Endometrium (tissue), 2 donors: ENCODE results near the gene DESI1.
A peak's percentile ranks its signal among the peaks of the same experiment; 100 is the strongest.
"Not testable (repeated sequence)": the region's sequence is repeated elsewhere in the genome, so short reads cannot be mapped to it uniquely, and the experiment has no call there.

Source experiments
- FAIRE-seq: peaks from 2 replicates; lab custom pipeline; 2012; peaks lifted over from hg19 to GRCh38; lab: Jason Lieb, UNC
- donor health status: control.
- donor health status: control.

Gene DESI1

GRCh38 chr22:41634610-41635009, 13.8 kb upstream of the DESI1 start:
- not testable (repeated sequence) for FAIRE-seq

GRCh38 chr22:41631615-41632014, 10.8 kb upstream of the DESI1 start:
- not testable (repeated sequence) for FAIRE-seq

GRCh38 chr22:41631115-41631514, 10.3 kb upstream of the DESI1 start:
- FAIRE-seq, result not testable (repeated sequence)

- no peak for FAIRE-seq
Observed at GRCh38 chr22:41625577-41625976, 4.7 kb upstream of the DESI1 start.

- no peak for FAIRE-seq
Observed at GRCh38 chr22:41621911-41622179, 1.0 kb upstream of the DESI1 start.

- FAIRE-seq, result peak; percentile 15
Observed at GRCh38 chr22:41621099-41621910, 462 bp upstream of the DESI1 start, which contains the start of gene XRCC6. Gene XRCC6, plus strand, starts transcription at chr22:41621295. Its CDS starts 710 bp downstream, at chr22:41622005.

GRCh38 chr22:41619979-41620588, 759 bp downstream of the DESI1 start:
- FAIRE-seq, result no peak

GRCh38 chr22:41613456-41613855, 7.4 kb downstream of the DESI1 start:
- no peak for FAIRE-seq

- FAIRE-seq, result no peak
Observed at GRCh38 chr22:41612603-41613306, 8.1 kb downstream of the DESI1 start.

- no peak for FAIRE-seq
Observed at GRCh38 chr22:41608386-41608785, 12.5 kb downstream of the DESI1 start.

- no peak for FAIRE-seq
Observed at GRCh38 chr22:41603873-41604332, 16.9 kb downstream of the DESI1 start.

GRCh38 chr22:41600976-41601375, 19.9 kb downstream of the DESI1 start:
- no peak for FAIRE-seq

- no peak for FAIRE-seq
Observed at GRCh38 chr22:41598891-41599635, 21.8 kb downstream of the DESI1 start.

- FAIRE-seq, result no peak
Observed at GRCh38 chr22:41598081-41598480, 22.8 kb downstream of the DESI1 start.

- no peak for FAIRE-seq
Observed at GRCh38 chr22:41597635-41597953, 23.2 kb downstream of the DESI1 start.

GRCh38 chr22:41596776-41597634, 23.8 kb downstream of the DESI1 start:
- no peak for FAIRE-seq

- no peak for FAIRE-seq
Observed at GRCh38 chr22:41595703-41596102, 25.1 kb downstream of the DESI1 start.

- FAIRE-seq, result not testable (repeated sequence)
Observed at GRCh38 chr22:41593336-41593960, 27.4 kb downstream of the DESI1 start.

- peak; percentile 93 for FAIRE-seq
Observed at GRCh38 chr22:41589391-41590241, 31.2 kb downstream of the DESI1 start, which contains the start of gene PMM1. Gene PMM1, minus strand, starts transcription at chr22:41589840. Its CDS starts 35 bp downstream, at chr22:41589805.

- FAIRE-seq, result no peak
Observed at GRCh38 chr22:41587347-41587723, 33.5 kb downstream of the DESI1 start.
